ENCODE measurements around the gene PA2G4.
A peak's percentile ranks its signal among the peaks of the same experiment; 100 is the strongest.

Gene PA2G4

GRCh38 chr12:56162468-56163290 is 58.3 kb downstream of the PA2G4 start:
- H3K9ac ChIP-seq (ENCODE audit: low read length in 5 of 5), result no peak overlapping the region
- H3K27ac ChIP-seq (ENCODE audit: low read depth, low read length), result peak overlapping the region; percentile 33
- peaks cover 0 to 81% (median 73%) of the 10 kb centered on the region in 5 donors for H3K36me3 ChIP-seq (ENCODE audit: control insufficient read depth in 5 of 5, insufficient read depth in 5 of 5, low read length in 5 of 5)
- no peaks in the 10 kb centered on the region for H3K9me3 ChIP-seq (ENCODE audit: control insufficient read depth in 5 of 5, low read length in 5 of 5)
- peaks cover 18 to 46% (median 37%) of the 10 kb centered on the region in 5 donors for H3K4me1 ChIP-seq (ENCODE audit: control insufficient read depth in 5 of 5, insufficient read depth in 5 of 5, low read length in 5 of 5)
- no peaks in the 10 kb centered on the region for H3K27me3 ChIP-seq (ENCODE audit: control insufficient read depth in 5 of 5, insufficient read depth in 4 of 5, low read length in 5 of 5)
- no peak overlapping the region for H3K4me3 ChIP-seq (ENCODE audit: low read depth in 1 of 5, low read length in 5 of 5)
